H1 (cell line): ENCODE measurements around the gene SIGLEC6. TPM values are rescaled to one million over a fixed set of nuclear protein-coding genes. Genes with fewer than 3 reads are reported as not detected.

Source experiments
- CBX8 ChIP-seq: fragments of 300-800, 300-1000 bp; sonication (generic); IDR thresholded peaks from 2 replicates; pipeline ENCODE4 v1.7.1; 2016; ENCODE audit warnings: low read depth, low read length, borderline replicate concordance
- CHD1 ChIP-seq: IDR thresholded peaks from 2 replicates; pipeline ENCODE4 v1.6.1; 2012; ENCODE audit warnings: low read depth, low read length, improper control_type of control experiment
- EGR1 ChIP-seq: IDR thresholded peaks from 2 replicates; pipeline ENCODE4 v1.6.1; 2011; ENCODE audit warnings: low read depth, low read length, borderline replicate concordance
- MAFK ChIP-seq: IDR thresholded peaks from 2 replicates; pipeline ENCODE4 v1.6.1; 2012; ENCODE audit warnings: low read depth, mild to moderate bottlenecking, improper control_type of control experiment, low read length
- polyA plus RNA-seq, 7 experiments: library from polyadenylated mRNA; depleted of rRNA in 3 of 7; stranded (reverse) in 5 of 7; unstranded in 2 of 7; fragments of >200 nt in 5 of 7; fragments of 200-250 nt in 2 of 7; gene quantifications; 1 replicate in 5 of 7; 2 replicates in 1 of 7; 4 replicates in 1 of 7; pipeline versions ENCODE4 v1.2.1 to v1.2.3, GENCODE V29; 2011 to 2013; ENCODE audit warnings: missing spikeins in 2 of 7, mixed read lengths in 2 of 7
- total RNA-seq: library from RNA; stranded (reverse); fragmentation: NEBNext Ultra II Directional; extraction: Animal tissue kit (Norgen Biotek cat#: 25700); gene quantifications from 2 replicates; pipeline ENCODE4 v1.2.1, GENCODE V29; 2021
- TF ChIP-seq, protein P1 (sequence below): IDR thresholded peaks from 2 replicates; pipeline ENCODE4 v1.6.1; 2012; ENCODE audit warnings: inconsistent platforms

SIGLEC6 gene
- total and polyA plus RNA-seq, 2 of the 8 experiments (the other 6 are each of a cell fraction or from before 2014, with no cell fraction given), result 0.05 TPM; not detected in 1

- TF ChIP-seq EGR1 (no peak), CBX8 (no peak), MAFK (no peak), CHD1 (no peak)
- TF ChIP-seq, protein P1, sequence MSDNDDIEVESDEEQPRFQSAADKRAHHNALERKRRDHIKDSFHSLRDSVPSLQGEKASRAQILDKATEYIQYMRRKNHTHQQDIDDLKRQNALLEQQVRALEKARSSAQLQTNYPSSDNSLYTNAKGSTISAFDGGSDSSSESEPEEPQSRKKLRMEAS, result no peak
These were observed 17.4 kb upstream of the SIGLEC6 start (continued) for GRCh38 chr19:51548891-51549305.
